Parathyroid adenoma (tissue), 2 donors: ENCODE data around the gene CFAP54.

Source experiments
- H2AFZ ChIP-seq: fragments of 300-600 bp; sonication (generic); one replicate; pipeline ENCODE4 v1.7.0; 2017; ENCODE audit warnings: antibody characterized with exemption, mild to moderate bottlenecking
- H3K27ac ChIP-seq: fragments of 300-600 bp; sonication (generic); one replicate; pipeline ENCODE4 v1.7.0; 2017
- H3K27me3 ChIP-seq: fragments of 300-600 bp; sonication (generic); one replicate; pipeline ENCODE4 v1.7.0; 2017; ENCODE audit warnings: low read length; ENCODE audit not compliant: control insufficient read depth, insufficient read depth
- H3K36me3 ChIP-seq: fragments of 300-600 bp; sonication (generic); one replicate; pipeline ENCODE4 v1.7.0; 2017; ENCODE audit warnings: low read length; ENCODE audit not compliant: control insufficient read depth, insufficient read depth
- H3K4me1 ChIP-seq: fragments of 300-600 bp; sonication (generic); one replicate; pipeline ENCODE4 v1.7.0; 2017; ENCODE audit warnings: control low read depth
- H3K4me2 ChIP-seq: fragments of 300-600 bp; sonication (generic); one replicate; pipeline ENCODE4 v1.7.0; 2017; ENCODE audit warnings: low read length
- H3K4me3 ChIP-seq: fragments of 300-600 bp; sonication (generic); one replicate; pipeline ENCODE4 v1.7.0; 2017; ENCODE audit warnings: low read depth, low read length
- H3K79me2 ChIP-seq: fragments of 300-600 bp; sonication (generic); one replicate; pipeline ENCODE4 v1.7.0; 2017; ENCODE audit warnings: control low read depth
- H3K9ac ChIP-seq: fragments of 300-600 bp; sonication (generic); one replicate; pipeline ENCODE4 v1.7.0; 2017; ENCODE audit warnings: mild to moderate bottlenecking
- H3K9me3 ChIP-seq: fragments of 300-600 bp; sonication (generic); one replicate; pipeline ENCODE4 v1.7.0; 2017; ENCODE audit warnings: low read length; ENCODE audit not compliant: control insufficient read depth
- TF ChIP-seq, protein P1 (sequence below): fragments of 300-600 bp; sonication (generic); IDR thresholded peaks from one replicate; pipeline ENCODE4 v1.7.0; 2017; ENCODE audit warnings: antibody characterized with exemption, mild to moderate bottlenecking
- donor health status: primary hyperparathyroidism.

CFAP54 gene

GRCh38 chr12:96516472-96517430 lies 27.4 kb downstream of the CFAP54 start:
- H3K9ac ChIP-seq: no peak overlapping the region
- H3K4me1 ChIP-seq: no peaks in the 10 kb centered on the region
- H3K36me3 ChIP-seq: no peaks in the 10 kb centered on the region
- no peak overlapping the region for H2AFZ ChIP-seq
- no peaks in the 10 kb centered on the region for H3K79me2 ChIP-seq
- H3K4me2 ChIP-seq: no peak overlapping the region
- no peaks in the 10 kb centered on the region for H3K27me3 ChIP-seq
- H3K27ac ChIP-seq: no peak overlapping the region
- H3K9me3 ChIP-seq: no peaks in the 10 kb centered on the region
- H3K4me3 ChIP-seq: no peak overlapping the region
- TF ChIP-seq, protein P1, sequence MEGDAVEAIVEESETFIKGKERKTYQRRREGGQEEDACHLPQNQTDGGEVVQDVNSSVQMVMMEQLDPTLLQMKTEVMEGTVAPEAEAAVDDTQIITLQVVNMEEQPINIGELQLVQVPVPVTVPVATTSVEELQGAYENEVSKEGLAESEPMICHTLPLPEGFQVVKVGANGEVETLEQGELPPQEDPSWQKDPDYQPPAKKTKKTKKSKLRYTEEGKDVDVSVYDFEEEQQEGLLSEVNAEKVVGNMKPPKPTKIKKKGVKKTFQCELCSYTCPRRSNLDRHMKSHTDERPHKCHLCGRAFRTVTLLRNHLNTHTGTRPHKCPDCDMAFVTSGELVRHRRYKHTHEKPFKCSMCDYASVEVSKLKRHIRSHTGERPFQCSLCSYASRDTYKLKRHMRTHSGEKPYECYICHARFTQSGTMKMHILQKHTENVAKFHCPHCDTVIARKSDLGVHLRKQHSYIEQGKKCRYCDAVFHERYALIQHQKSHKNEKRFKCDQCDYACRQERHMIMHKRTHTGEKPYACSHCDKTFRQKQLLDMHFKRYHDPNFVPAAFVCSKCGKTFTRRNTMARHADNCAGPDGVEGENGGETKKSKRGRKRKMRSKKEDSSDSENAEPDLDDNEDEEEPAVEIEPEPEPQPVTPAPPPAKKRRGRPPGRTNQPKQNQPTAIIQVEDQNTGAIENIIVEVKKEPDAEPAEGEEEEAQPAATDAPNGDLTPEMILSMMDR: peak; percentile 39

DNA sequence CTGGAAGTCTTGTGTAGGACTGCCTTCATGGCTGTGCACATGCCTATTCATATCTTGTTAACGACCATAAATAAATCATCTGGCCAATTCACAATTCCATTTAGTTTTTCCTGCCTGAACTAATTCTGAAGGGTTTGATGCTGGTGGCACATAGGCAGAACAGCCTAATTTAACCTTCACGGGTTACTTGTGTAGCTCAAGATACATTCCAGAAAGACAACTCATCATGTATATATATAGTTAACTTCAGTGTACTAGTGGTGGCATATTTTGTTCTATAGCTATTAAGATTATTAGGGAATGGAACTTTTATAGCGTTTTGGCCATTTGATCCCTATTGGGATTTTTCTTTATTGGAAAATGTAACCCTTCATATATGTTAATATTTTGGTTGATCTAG lies 31.4 kb downstream of the CFAP54 start:
- Histone ChIP-seq H3K4me1 (no peaks in the 10 kb centered on the region), H3K27me3 (no peaks in the 10 kb centered on the region), H3K4me2 (no peak overlapping the region), H3K9me3 (no peaks in the 10 kb centered on the region), H2AFZ (no peak overlapping the region), H3K79me2 (no peaks in the 10 kb centered on the region), H3K27ac (no peak overlapping the region), H3K36me3 (no peaks in the 10 kb centered on the region), H3K9ac (no peak overlapping the region), H3K4me3 (no peak overlapping the region)
- TF ChIP-seq, protein P1: no peak

DNA sequence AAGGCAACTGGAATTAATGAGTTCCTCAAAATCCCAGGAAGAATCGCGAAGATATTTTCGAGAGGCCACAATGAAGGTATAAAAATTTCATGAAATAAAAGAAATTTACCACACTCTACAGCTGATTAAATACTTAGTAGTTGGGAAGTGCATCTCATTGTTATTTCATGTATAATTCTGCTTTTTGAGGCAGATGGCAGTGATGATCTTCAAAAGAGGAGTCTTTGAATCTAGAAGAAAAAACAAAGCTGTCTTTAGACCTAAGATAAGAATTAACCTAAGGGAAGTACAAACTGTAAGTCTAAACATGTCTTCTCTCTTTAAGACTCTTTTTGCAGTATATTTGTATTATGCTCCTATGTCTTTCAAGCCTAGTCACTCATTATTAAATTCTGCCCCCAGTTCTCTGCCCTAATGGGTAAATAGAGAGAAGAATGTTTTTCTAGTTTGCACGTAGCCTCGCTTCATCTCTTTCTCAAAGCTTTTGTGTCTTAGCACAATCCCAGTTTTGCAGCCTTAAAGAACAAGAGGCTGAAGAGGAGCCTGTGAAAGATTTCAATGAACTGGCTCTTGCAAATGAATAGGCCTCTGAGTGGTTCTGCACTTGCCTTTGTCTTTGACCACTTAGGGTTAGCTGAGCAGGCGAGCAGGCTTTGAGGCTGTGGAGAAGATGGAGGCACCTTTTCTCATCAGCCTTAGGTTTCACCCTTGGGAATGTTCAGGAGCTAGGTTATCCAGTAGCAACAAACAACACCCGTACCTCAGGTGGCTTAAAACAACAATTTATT lies 32.7 kb downstream of the CFAP54 start:
- Histone ChIP-seq H3K27me3 (no peaks in the 10 kb centered on the region), H3K9ac (no peak overlapping the region), H3K4me2 (no peak overlapping the region), H3K4me3 (no peak overlapping the region), H3K36me3 (no peaks in the 10 kb centered on the region), H3K27ac (no peak overlapping the region), H3K9me3 (no peaks in the 10 kb centered on the region), H2AFZ (no peak overlapping the region), H3K79me2 (no peaks in the 10 kb centered on the region), H3K4me1 (no peaks in the 10 kb centered on the region)
- TF ChIP-seq, protein P1: no peak

GRCh38 chr12:96522690-96523089 lies 33.3 kb downstream of the CFAP54 start:
- H3K9ac ChIP-seq: no peak overlapping the region
- no peak overlapping the region for H3K4me2 ChIP-seq
- TF ChIP-seq, protein P1: no peak
- H3K79me2 ChIP-seq: no peaks in the 10 kb centered on the region
- H3K9me3 ChIP-seq: no peaks in the 10 kb centered on the region
- H3K36me3 ChIP-seq: no peaks in the 10 kb centered on the region
- no peaks in the 10 kb centered on the region for H3K4me1 ChIP-seq
- no peak overlapping the region for H3K4me3 ChIP-seq
- no peaks in the 10 kb centered on the region for H3K27me3 ChIP-seq
- no peak overlapping the region for H2AFZ ChIP-seq
- no peak overlapping the region for H3K27ac ChIP-seq
